Pancreas (tissue), 10 donors: ENCODE results near the gene GPS1. TPM values are rescaled to one million over a fixed set of nuclear protein-coding genes. Genes with fewer than 3 reads are reported as not detected.

Experiments used
- ATAC-seq, 4 donors: fragments of 200-7000 bp; cut with Tn5 transposase; one replicate each; pipeline versions ENCODE4 v1.8.0 to v1.9.1; 2020; ENCODE audit warnings: mild to moderate bottlenecking in 4 of 4, moderate library complexity in 4 of 4
- DNase-seq, 6 donors: peaks; one replicate each; pipeline ENCODE4 v3.0.0-alpha.2; 2020
- FAIRE-seq: peaks from 2 replicates; lab custom pipeline; 2012; peaks lifted over from hg19 to GRCh38; lab: Jason Lieb, UNC
- H3K27ac ChIP-seq, 4 donors: fragments of 200-600 bp; sonication (generic); 1 replicate in 3 of 4; 2 replicates in 1 of 4; pipeline versions ENCODE4 v1.5.0 to v1.8.0; 2020
- H3K27me3 ChIP-seq, 4 donors: fragments of 200-600 bp; one replicate each; pipeline ENCODE4 v1.8.0; 2021
- H3K36me3 ChIP-seq, 3 donors: fragments of 200-600 bp; sonication (generic) in 1 of 3; one replicate each; pipeline versions ENCODE4 v1.5.0 to v1.8.0; 2020 to 2021
- H3K4me1 ChIP-seq, 3 donors: fragments of 200-600 bp; one replicate each; pipeline ENCODE4 v1.8.0; 2021
- H3K4me3 ChIP-seq, 4 donors: fragments of 200-600 bp; sonication (generic) in 2 of 4; one replicate each; pipeline versions ENCODE4 v1.5.0 to v1.8.0; 2020 to 2021
- H3K9me3 ChIP-seq, 4 donors: fragments of 200-600 bp; one replicate each; pipeline ENCODE4 v1.8.0; 2021
- CTCF ChIP-seq, 4 donors: fragments of 200-600 bp; sonication (generic) in 3 of 4; IDR thresholded peaks; one replicate each; pipeline versions ENCODE4 v1.5.0 to v1.8.0; 2021; ENCODE audit warnings: antibody characterized with exemption in 4 of 4
- WGBS, 2 donors: extraction: QIAGEN DNeasy Blood & Tissue Kit; methylation state at CpG; one replicate each; pipeline ENCODE4 v1.1.7; 2013; 5-methylcytosine and 5-hydroxymethylcytosine counted together
- intact Hi-C, 3 donors: fragments of 100-400 bp; cut with DNase I; formaldehyde crosslinking; loops; one replicate each; pipeline versions ENCODE4 v1.11.1 to v1.14.2; 2022
- polyA plus RNA-seq, 2 donors: library from polyadenylated mRNA; stranded (reverse); fragments of 200-250 nt; gene quantifications; one replicate each; pipeline ENCODE4 v1.2.3, GENCODE V29; 2013
- total RNA-seq, 6 donors: library from RNA; stranded (reverse); fragmentation: NEBNext Ultra II Directional in 4 of 6; extraction: Animal tissue kit (Norgen Biotek cat#: 25700) in 4 of 6; gene quantifications; one replicate each; pipeline versions ENCODE4 v1.2.1 to v1.2.4, GENCODE V29; 2021 to 2023
- donor health status: healthy with polysubstance abuse.
- donor health status: DM: no; HTN: no; CAD: no; lungs with moderate emphysema.
- donor health status: DM: no; HTN: no; CAD: no.
- donor health status: control.
- donor health status: control.
- donor health status: Bipolar disorder and iron deficiency.
- donor health status: DM: yes; HTN: yes; CAD: no.
- donor health status: DM: no; HTN: no; CAD: no.
- donor health status: DM: no; HTN: no; CAD: no.
- donor health status: DM: yes; HTN: yes; CAD: no.

Gene GPS1
- total and polyA plus RNA-seq, 8 donors, result 43.0 to 149 (median 53.3) TPM

- H3K36me3 ChIP-seq, result no peaks in the 10 kb centered on the region
- FAIRE-seq (no peak), DNase-seq (no peak), ATAC-seq (no peak)
- H3K27me3 ChIP-seq, result no peaks in the 10 kb centered on the region
- intact Hi-C loops, result loop anchor here in 2 of 3 donors (5.0 to 10.0 kb wide), 2 partner anchors 53 to 60 kb away; partner anchors contain the start of gene NOTUM (in 1 of the 2)
- H3K4me3 ChIP-seq, result no peak overlapping the region
- peaks cover 0 to 3% (median 0%) of the 10 kb centered on the region in 3 donors for H3K4me1 ChIP-seq
- 81 to 88% methylated on average over 13 of the region's 13 CpGs for WGBS, 2 donors
- no peak for TF ChIP-seq CTCF (IDR thresholded peaks at IDR 0.05)
- no peaks in the 10 kb centered on the region for H3K9me3 ChIP-seq
- H3K27ac ChIP-seq, result no peak overlapping the region
Measured at GRCh38 chr17:82014971-82015310, 36.8 kb upstream of the GPS1 start.

- intact Hi-C loops, result loop anchor here in 2 of 3 donors (5.0 to 10.0 kb wide), 2 partner anchors 53 to 61 kb away; partner anchors contain the start of gene NOTUM (in 1 of the 2)
Measured at GRCh38 chr17:82015311-82015971, 36.3 kb upstream of the GPS1 start.

GRCh38 chr17:82016061-82016874, 35.4 kb upstream of the GPS1 start:
- 88 to 89% methylated on average over 26 to 28 of the region's 28 CpGs for WGBS, 2 donors
- Histone ChIP-seq H3K4me1 (peaks cover 0 to 3% (median 2%) of the 10 kb centered on the region in 3 donors), H3K27me3 (no peaks in the 10 kb centered on the region), H3K36me3 (no peaks in the 10 kb centered on the region), H3K27ac (no peak overlapping the region), H3K9me3 (no peaks in the 10 kb centered on the region), H3K4me3 (no peak overlapping the region)
- intact Hi-C loops, result loop anchor here in 2 of 3 donors (5.0 to 10.0 kb wide), 2 partner anchors 54 to 61 kb away; partner anchors contain the start of gene NOTUM (in 1 of the 2)
- ATAC-seq (no peak), DNase-seq (no peak), FAIRE-seq (no peak)
- TF ChIP-seq CTCF (IDR thresholded peaks at IDR 0.05), result no peak

More at GRCh38 chr17:82015311-82015971, 36.3 kb upstream of the GPS1 start:
- no peaks in the 10 kb centered on the region for H3K36me3 ChIP-seq
- H3K9me3 ChIP-seq, result no peaks in the 10 kb centered on the region
- TF ChIP-seq CTCF (IDR thresholded peaks at IDR 0.05), result no peak
- FAIRE-seq (no peak), DNase-seq (no peak), ATAC-seq (no peak)
- 86 to 90% methylated on average over 21 to 24 of the region's 24 CpGs for WGBS, 2 donors
- H3K27ac ChIP-seq, result no peak overlapping the region
- H3K4me3 ChIP-seq, result no peak overlapping the region
- H3K27me3 ChIP-seq, result no peaks in the 10 kb centered on the region
- peaks cover 0 to 3% (median 0%) of the 10 kb centered on the region in 3 donors for H3K4me1 ChIP-seq

GRCh38 chr17:82016875-82017459, 34.7 kb upstream of the GPS1 start:
- no peak for FAIRE-seq
- H3K4me3 ChIP-seq, result no peak overlapping the region
- no peak for DNase-seq
- no peaks in the 10 kb centered on the region for H3K36me3 ChIP-seq
- no peak for ATAC-seq
- H3K9me3 ChIP-seq, result no peaks in the 10 kb centered on the region
- no peak for TF ChIP-seq CTCF (IDR thresholded peaks at IDR 0.05)
- intact Hi-C loops, result loop anchor here in 2 of 3 donors (5.0 to 10.0 kb wide), 2 partner anchors 55 to 62 kb away; partner anchors contain the start of gene NOTUM (in 1 of the 2)
- 85 to 86% methylated on average over 24 of the region's 24 CpGs for WGBS, 2 donors
- H3K4me1 ChIP-seq, result peaks cover 4 to 7% (median 4%) of the 10 kb centered on the region in 3 donors
- H3K27me3 ChIP-seq, result no peaks in the 10 kb centered on the region
- no peak overlapping the region for H3K27ac ChIP-seq
